GM19372 (cell line): ENCODE results near the gene LGR4.
A peak's percentile ranks its signal among the peaks of the same experiment; 100 is the strongest.

Source experiments
- ATAC-seq: cut with Tn5 transposase; IDR thresholded peaks from one replicate; pipeline ENCODE4 v1.9.1; 2021; ENCODE audit warnings: mild to moderate bottlenecking, low read depth, moderate library complexity; ENCODE audit not compliant: unreplicated experiment

Gene LGR4

GRCh38 chr11:27386181-27386845 is 86.3 kb downstream of the LGR4 start:
- ATAC-seq = no peak

GRCh38 chr11:27385245-27385644 is 87.3 kb downstream of the LGR4 start:
- no peak for ATAC-seq

GRCh38 chr11:27384227-27384626 is 88.4 kb downstream of the LGR4 start:
- ATAC-seq = no peak

GRCh38 chr11:27383645-27384044 is 88.9 kb downstream of the LGR4 start:
- ATAC-seq = no peak

- ATAC-seq = no peak
Observed at GRCh38 chr11:27381238-27381666, 91.3 kb downstream of the LGR4 start.

- ATAC-seq = no peak
Observed at GRCh38 chr11:27380771-27381170, 91.8 kb downstream of the LGR4 start.

- ATAC-seq = no peak
Observed at GRCh38 chr11:27379449-27379848, 93.1 kb downstream of the LGR4 start.

- ATAC-seq = no peak
Observed at GRCh38 chr11:27375370-27375769, 97.2 kb downstream of the LGR4 start.

GRCh38 chr11:27373856-27374602 is 98.6 kb downstream of the LGR4 start:
- no peak for ATAC-seq

GRCh38 chr11:27373392-27373791 is 99.2 kb downstream of the LGR4 start:
- ATAC-seq = no peak

GRCh38 chr11:27372164-27372563 is 100.4 kb downstream of the LGR4 start:
- ATAC-seq = no peak

- ATAC-seq = no peak
Observed at GRCh38 chr11:27371489-27371888, 101.1 kb downstream of the LGR4 start.

- no peak for ATAC-seq
Observed at GRCh38 chr11:27370374-27370773, 102.2 kb downstream of the LGR4 start.

GRCh38 chr11:27367881-27368280 is 104.7 kb downstream of the LGR4 start:
- ATAC-seq = no peak

GRCh38 chr11:27363576-27364117 is 108.9 kb downstream of the LGR4 start:
- no peak for ATAC-seq

GRCh38 chr11:27362749-27363575 is 109.6 kb downstream of the LGR4 start, which contains the start of gene CCDC34:
TSS of gene CCDC34 (minus strand) at chr11:27363215. CDS start at chr11:27363194, 21 bp downstream.
- peak; percentile 99 for ATAC-seq

- no peak for ATAC-seq
Observed at GRCh38 chr11:27361649-27362431, 110.8 kb downstream of the LGR4 start.

- no peak for ATAC-seq
Observed at GRCh38 chr11:27358296-27358695, 114.3 kb downstream of the LGR4 start.

- ATAC-seq = no peak
Observed at GRCh38 chr11:27357250-27357649, 115.3 kb downstream of the LGR4 start.

GRCh38 chr11:27356624-27357222 is 115.9 kb downstream of the LGR4 start:
- ATAC-seq = no peak
